KBM-7 (cell line): ENCODE results near the gene COPS9.

Experiments
- DNase-seq: peaks from one replicate; pipeline ENCODE4 v3.0.0-alpha.2; 2015
- in situ Hi-C: fragments of 300-500 bp; cut with MboI; formaldehyde crosslinking; loops from 2 replicates; pipeline ENCODE4 v1.14.3; 2020; ENCODE audit warnings: low sequenced_read_pairs, low pct_unique_long_range_greater_than_20kb, mixed read lengths

Gene COPS9

DNA sequence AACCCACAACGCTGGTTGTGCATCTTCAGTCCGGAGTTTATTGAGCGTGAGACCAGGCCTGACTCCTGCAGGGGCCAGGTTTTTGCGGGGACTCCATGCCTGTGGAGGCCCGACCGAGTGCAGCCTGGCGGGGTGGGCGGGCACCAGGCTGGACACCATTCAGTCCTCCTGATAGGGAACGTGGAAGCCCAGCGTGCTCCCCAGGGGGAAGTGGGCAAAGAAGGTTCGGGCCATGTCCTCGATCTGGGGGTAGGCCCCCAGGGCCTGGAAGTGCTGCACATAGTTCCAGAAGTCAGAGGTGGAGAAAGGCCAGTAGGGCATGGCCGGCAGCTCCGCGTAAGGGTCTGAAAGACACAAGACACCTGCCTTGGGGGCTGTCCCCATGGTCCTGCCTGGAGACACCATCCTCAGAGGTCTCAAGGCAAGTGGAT is 2.9 kb upstream of the COPS9 start:
- in situ Hi-C loops: no loop called here
- DNase-seq: no peak

DNA sequence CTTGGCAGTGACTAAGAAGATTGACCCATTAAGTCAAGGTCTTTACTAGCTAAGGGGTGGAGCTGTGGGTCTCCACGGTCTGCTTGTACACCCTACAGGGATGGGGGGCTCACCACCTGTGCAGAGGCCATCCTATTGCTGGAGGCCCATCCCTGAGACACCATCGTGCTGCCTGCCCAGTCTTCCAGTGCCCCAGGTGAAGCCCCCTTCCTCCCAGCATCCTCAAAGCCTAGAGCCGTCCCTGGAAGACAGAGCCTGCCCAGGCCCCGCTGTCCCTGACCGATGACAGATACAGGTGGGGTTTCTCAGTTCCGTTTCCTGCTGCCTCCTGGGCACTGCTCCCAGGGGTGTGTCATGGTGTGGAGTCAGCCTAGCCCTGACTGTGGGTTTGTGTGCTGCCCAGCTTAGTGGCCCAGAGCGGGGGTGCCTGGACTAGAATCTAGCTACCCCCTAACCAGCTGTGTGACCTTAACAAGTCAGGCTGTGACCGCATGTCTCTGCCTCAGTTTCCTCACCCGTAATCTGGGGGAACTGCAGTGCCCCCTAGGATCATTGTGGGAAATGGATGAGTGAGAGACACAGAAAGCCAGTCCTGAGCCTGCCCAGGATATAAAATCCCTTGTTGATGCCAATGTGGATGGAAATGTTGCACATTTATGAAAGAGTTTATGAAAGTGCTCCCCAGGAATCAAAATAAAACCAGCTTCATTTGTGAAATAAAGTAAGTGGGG is 2.3 kb upstream of the COPS9 start:
- in situ Hi-C loops: no loop called here
- no peak for DNase-seq

DNA sequence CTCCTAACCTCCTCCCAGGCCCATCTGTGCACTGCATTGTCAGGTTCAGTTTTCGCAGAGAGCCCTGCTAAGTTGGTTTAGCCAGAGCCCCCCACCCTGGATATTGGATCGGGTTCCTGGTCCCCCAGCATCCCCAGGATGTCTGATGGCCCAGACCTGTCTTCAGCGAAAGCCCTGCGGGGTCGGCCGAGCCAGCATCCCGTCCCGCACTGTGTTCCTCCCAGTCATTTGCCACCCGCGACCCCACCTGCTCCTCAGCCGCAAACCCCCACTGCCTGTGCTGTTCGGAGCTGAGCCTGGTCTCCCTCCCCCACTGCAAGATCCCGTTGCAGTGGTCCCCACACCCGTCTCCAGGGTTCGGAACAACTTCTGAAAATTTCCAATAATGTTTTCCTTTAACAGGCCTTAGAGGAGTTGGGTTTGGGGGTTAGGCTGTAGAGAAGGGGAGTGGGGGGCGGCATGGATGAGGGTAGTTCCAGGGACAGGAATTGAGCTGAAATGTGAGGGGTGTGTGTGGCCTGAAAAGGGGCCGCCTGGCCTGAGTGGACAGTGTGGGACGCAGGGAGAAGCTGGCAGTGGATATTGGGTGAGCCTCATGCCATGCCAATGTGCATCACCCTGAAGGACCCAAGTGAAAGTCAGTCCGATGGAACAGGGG is 1.6 kb upstream of the COPS9 start:
- no peak for DNase-seq
- in situ Hi-C loops: no loop called here

DNA sequence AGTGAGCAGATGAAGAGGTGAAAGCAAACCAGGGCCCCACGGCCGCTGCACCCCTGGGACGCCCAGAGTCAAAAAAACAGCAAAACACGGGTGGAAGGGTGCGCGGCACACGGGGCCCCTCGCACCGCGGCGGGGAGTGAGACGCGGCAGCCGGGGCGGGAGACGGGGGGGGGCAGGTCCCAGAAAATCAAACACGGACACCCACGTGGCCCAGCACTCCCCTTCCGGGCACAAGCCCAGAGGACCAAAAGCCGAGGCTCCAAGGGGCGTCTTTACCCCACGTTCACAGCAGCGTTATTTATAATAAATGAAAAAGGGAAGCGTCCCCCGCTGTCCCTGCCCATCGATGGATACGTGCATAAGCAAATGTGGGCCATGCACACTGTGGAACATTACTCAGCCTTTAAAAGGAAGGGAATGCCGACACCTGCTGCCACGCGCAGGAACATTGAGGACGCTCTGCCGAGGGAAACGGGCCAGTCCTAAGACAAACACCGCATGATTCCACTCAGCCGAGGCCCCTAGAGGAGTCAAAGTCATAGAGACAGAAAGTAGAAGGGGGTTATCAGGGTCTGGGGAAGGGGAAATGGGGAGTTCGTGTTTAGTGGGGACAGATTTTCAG is 677 bp upstream of the COPS9 start:
- in situ Hi-C loops: no loop called here
- DNase-seq: no peak

DNA sequence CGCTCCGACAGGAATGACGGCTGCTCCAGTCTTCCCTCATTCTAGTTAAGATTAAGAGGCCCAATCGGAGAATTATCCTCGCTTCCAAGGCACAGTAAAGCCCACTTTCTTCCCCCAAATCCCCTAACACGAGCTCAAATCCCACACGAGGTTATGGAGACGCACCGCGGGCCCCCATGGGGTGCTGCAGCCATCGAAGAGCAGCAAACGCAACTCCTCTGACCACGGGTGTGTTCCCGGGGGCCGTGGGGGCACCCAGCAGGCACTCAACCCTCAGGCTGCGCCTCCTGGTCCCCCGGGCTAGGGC is 446 bp downstream of the COPS9 start:
- in situ Hi-C loops: no loop called here
- no peak for DNase-seq

DNA sequence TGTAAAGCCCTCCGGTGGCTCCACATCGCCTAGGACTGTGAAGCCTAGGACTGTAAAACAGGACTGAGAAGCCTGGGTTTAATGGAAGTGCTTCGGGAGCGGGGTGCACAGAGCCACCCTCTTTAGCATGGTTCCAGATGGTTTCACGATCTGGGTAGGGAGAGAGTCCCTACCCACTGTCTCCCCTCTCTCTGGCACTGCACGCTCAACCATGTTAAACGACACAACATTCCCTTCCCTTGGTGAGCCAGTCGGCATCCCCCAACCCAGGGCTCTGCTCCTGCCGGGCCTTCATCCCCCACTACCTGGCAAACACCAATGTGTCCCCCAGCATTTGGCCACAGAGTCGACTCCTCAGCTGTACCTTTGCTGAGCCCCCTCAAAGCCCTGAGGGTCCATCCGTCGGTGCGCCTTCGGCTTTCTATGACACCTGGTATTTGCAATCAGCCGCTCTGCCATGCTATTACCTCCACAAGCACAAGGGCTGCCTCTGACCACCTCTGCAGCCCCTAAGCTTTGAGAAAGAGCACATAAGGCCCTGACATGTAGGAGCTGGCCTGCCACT is 1.1 kb downstream of the COPS9 start:
- in situ Hi-C loops: no loop called here
- no peak for DNase-seq

DNA sequence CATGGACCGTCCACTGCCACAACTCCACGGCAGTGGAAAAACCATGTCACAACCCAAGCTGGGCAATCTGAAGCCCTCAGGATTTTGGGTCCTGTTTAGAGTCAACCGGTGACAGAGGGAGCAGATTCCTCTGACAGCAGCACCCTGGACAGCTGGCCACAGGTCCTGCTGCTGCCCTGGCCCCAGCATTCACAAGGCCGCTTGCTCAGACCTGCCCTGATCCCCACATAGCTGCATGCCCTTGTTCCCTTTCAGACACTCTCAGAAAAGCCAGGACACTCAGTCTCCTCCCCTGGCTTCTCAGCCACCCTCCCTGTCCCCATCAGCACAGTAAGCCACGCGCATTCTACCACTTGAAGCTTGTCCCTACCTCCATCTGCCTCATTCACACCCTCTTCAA is 1.6 kb downstream of the COPS9 start:
- DNase-seq: no peak
- in situ Hi-C loops: no loop called here

DNA sequence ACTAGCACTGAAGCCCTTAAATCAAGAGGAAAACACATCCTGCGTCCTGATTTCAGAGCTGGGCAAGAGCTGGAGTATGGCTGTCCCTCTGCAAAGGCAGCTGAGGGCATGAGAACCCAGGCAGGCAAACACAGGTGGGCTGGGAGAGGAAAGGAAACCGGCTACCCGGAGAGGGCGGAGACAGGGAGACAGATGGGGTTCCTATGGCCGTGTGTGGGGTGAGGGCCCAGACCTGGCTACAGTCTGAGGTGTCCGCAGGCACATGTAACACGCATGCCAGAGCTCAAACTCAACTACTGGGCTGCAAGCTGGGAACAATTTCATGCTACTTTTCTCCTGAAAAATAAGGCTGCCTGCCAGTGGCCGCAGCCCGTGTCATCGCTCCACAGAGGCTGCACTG is 2.7 kb downstream of the COPS9 start:
- no peak for DNase-seq
- in situ Hi-C loops: no loop called here

DNA sequence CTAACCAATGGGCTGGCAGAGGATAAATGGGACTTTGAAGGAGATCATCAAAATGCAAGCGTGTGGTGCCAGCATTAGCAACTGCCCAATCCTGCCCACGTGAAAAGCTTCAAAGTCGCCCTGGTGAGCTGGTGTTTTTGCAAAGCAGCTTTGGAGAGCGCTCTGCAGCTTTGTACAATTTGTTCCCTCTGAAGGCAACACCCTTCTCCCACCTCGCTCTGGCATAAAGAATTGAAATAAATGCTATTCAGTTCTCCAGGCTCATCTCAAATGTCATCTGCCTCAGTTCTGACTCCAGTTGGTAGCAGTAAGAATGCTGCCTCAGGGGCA is 3.5 kb downstream of the COPS9 start:
- in situ Hi-C loops: no loop called here

DNA sequence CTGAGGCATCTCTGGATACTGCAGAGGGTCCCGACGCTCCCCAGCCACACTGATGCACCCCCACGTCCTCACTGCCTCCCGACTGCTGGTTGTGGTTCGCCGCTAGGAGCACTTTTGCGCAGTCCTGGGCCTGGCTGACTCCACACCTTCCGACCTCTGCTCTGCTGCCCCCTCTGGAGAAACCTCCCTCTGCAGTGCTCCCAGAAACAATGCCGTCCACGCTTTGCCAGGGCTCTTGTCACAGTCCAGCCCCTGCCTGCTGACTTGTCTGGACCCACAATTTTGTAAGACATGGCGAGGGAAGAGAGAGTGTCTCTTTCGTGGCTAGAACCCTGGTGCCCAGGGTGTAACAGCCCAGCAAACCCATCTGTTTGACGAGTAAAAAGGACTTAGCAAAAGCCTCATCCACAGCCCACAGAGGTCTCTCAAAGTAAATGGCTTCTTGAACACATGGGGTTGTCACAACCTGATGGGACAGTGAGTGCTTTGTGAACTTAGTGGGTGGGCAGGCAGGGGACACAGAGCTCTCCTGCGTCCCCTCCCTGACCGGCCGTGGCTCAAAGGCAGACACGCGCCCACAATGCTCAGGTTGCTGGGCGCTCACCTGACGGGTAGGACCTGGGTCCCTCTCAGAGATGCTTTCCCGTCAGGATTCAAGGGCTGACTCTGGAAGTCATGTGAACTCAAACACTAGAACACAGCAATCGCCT is 4.0 kb downstream of the COPS9 start:
- in situ Hi-C loops: no loop called here
- DNase-seq: no peak

More for the DNA sequence above, 3.5 kb downstream of the COPS9 start:
- no peak for DNase-seq

DNA sequence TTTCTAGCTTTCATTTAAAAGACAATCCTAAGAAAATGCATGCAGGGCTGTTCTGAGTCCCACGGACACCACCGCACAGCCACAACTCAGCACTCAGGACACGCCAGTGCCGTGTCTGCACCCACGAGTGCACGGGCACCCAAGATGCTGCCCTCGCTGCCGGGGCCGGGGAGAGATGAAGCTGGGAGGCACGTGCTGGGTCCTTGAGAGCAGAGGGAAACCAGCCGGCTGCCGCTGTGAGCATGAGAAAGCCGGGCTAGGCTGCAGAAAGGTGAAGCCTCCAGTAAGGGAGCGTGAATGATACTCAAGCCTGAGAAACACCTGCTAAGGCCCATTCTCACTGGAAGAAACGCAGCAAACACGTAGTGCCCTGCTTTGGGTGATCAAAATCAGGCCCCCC is 4.8 kb downstream of the COPS9 start:
- no peak for DNase-seq
- in situ Hi-C loops: no loop called here

DNA sequence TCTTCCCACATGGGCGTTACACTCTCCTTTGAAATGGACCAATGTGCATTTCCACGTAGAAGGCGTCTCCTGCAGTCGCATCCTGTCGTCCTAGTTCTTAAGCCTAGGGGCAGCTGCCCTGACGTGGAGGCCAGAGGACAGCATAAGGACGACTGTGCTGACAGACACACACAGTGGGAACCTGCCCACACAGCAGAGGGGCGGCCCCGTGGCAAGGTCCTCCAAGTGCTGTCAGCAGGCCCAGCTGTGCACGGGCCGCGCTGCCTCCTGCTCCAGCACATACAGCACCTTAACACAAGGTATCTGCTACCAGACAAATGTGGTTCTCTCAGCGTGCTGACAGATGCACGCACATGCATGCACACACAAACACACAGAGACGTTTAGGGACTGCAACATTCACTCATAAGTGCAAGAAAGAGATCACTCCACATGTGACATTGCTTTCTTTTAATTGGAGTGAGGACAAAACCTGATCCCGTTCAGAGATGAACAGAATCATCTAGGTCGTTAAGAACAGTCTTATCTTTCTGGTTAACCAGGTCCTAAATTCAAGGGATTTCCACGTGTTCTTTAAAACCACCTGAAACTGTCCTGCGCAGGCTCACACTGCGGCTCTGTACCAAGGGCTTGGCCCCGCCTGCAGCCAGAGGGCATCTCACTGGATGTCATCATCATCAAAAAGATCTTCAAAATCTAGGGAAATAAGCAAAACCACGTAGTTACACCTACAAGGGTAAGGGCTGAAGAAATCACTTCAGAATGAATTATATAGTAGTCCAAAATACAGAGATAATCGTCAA is 5.5 kb downstream of the COPS9 start:
- in situ Hi-C loops: no loop called here
- no peak for DNase-seq

DNA sequence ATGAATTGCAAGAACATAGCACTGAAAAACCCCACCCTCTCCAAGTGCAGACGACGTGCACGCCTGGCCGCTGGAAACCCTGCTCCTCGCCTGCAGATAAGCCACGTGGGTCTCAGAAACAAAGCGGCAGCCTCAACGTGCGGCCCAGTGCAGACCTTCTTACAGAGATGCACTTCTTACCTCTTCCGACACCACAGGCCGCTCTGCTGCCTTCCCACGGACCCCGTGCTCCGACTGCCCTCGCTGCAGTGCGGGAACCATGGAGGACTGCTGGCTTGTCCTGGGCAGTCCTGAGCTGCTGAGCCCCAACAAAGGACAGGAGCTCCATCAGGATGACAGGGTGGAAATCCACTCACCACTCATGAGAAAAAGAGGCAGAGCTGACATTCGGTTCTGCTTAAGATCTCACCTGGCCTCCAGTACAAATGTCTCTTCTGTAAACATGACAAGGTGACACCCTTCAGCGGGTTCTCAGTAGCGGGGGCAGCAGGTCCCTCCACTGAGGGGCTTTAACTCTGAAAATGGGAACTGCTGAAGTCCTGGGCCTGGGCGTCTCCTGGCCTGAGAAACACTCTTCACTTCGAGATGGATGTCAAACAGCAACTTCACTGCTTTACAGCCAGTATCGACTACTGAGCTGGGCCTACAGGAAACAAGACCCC is 6.2 kb downstream of the COPS9 start:
- in situ Hi-C loops: no loop called here
- no peak for DNase-seq

DNA sequence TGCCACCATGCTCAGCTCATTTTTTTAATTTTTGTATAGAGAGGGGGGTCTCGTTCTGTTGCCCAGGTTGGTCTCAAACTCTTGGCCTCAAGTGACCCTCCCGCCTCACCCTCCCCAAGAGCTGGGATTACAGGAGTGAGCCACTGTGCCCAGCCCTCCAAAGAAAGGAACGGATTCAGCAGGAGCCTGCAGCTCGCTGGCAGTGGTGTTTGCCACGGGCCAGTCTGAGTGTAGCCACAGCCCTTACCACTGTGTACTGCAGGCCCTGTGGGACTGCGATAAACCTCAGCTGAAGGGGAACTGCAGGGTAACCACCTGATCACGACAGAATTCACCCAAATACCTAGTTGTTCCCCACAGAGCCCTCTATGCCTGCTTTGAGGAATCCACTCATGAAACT is 6.8 kb downstream of the COPS9 start:
- no peak for DNase-seq
- in situ Hi-C loops: no loop called here

DNA sequence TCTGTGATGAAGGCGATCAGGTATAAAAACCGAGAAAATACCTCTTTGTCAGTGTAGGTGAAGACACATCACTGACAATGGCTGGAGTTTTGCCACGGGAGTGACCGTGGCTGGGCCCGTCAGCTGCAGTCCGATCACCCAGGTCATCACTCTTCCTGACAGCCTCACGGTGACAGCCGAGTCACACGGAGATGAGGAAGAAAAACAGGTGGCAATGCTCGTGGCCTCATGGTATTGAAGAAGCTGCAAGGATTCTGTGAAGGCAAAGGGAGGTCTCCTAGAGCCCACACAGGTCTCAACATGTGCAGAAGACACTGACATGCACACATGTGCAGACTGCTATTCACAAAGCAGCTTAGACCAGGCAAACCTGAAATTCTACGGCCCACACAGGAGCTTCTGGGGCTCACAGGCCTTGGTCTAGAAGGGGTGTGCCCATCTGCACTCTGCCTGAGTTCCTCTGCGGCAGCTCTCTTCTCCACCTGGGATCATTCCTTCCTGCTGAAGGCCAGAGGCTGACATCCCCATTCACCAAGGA is 7.4 kb downstream of the COPS9 start:
- in situ Hi-C loops: no loop called here

DNA sequence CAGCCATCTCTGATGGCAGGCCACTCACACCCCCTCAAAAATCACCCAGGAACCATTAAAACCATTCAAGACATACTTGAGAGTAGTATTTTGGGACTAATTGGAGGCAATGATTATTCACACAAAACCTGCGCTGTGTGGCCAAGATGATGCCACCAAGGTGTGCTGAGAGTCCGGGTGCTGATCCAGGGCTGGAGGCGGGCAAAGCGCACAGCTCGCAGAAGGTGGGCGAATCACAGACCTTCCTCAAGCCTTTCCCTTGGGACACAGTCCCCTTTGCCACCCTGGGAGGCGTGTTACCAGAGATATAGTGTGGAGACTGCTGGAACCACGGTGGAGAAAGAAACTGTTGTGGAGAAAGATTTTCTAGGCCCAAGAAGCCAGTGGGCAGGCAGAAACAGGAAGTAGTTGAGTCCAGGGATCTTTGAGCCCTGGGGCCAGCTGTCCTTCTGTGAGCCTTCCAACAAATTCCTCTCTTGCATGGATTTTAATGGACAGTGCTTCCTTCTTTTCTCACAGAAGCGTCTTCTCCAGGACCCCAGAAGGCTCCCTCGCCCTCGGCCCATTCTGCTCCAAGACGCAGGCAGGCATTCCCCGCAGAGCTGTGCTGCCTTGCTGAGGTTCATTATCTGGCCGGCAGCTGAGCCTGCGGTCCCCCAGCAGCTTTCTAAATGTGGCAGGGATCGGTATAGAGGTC is 8.0 kb downstream of the COPS9 start:
- in situ Hi-C loops: no loop called here
- DNase-seq: no peak

More for the DNA sequence above, 7.4 kb downstream of the COPS9 start:
- DNase-seq: no peak

DNA sequence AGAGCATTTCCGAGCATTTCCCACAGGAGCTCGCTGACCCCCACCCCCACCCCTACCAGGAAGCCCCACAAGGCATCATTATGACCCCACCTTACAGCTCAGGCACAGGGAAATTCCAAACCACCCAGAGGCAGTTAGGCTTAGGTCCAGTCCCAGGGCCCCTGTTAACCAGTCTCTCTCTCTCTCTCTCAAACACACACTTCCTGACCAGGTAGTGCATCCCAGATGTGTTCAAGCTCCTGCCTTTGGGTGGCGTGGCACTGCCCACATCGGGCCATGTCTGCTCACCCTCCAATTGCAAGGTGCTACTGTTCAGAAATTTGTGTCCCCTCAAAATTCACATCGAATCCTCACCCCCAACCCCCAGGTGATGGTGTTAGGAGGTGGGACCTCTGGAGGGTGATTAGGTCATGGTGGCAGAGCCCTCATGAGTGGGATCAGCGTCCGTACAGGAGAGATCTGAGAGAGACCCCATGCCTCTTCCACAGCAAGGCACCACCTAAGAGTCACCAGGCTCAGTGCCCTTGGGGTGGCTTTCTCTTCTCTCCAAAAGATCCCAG is 8.8 kb downstream of the COPS9 start:
- in situ Hi-C loops: no loop called here

DNA sequence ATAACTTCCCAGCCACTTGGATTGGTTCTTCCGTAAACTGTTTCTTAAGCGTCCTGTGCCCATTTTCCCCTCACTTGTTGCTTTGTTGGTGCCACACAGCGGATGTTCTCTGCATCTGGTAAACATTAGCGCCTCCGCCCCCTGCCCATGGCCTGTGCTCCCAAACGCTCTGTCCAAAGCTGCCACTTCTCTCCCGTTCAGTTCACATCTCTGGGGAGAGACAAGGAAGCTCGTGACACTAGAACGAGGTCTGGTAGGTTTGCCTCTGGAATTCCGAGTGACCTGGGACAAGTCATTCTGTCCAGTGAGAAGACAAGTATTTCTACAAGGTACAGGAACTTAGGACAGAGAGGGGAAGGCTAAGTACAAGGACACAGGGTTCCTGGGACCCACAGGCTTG is 9.4 kb downstream of the COPS9 start:
- no peak for DNase-seq
- in situ Hi-C loops: no loop called here

More for the DNA sequence above, 8.8 kb downstream of the COPS9 start:
- DNase-seq: no peak
